Upper lobe of left lung (tissue), 4 donors: ENCODE data around the gene GOLIM4.

Experiments
- CTCF ChIP-seq, 6 experiments: fragments of 450-650 bp in 4 of 6; fragments of 200-600 bp in 2 of 6; sonication (generic) in 2 of 6; IDR thresholded peaks; one replicate each; pipeline ENCODE4 v1.5.1; 2016 to 2019; ENCODE audit warnings: antibody characterized with exemption in 6 of 6
- POLR2A ChIP-seq, 4 donors: fragments of 450-650 bp; IDR thresholded peaks; one replicate each; pipeline ENCODE4 v1.5.1; 2016 to 2017; ENCODE audit warnings: antibody characterized with exemption in 4 of 4, mild to moderate bottlenecking in 2 of 4
- POLR2AphosphoS5 ChIP-seq, 2 donors: sonication (generic); formaldehyde crosslinking; IDR thresholded peaks; one replicate each; pipeline ENCODE4 v1.5.1; 2017; ENCODE audit warnings: antibody characterized with exemption in 2 of 2

- no peak for TF ChIP-seq CTCF (IDR thresholded peaks at IDR 0.05)
- TF ChIP-seq POLR2A (IDR thresholded peaks at IDR 0.05) = no peak
- no peak for TF ChIP-seq POLR2AphosphoS5 (IDR thresholded peaks at IDR 0.05)
Measured at GRCh38 chr3:168139947-168140346, 44.2 kb upstream of the GOLIM4 start.
